GM12878 (cell line): ENCODE data around the gene SHISAL2B. TPM values are rescaled to one million over a fixed set of nuclear protein-coding genes. Genes with fewer than 3 reads are reported as not detected.
"Not testable (repeated sequence)": the region's sequence is repeated elsewhere in the genome, so short reads cannot be mapped to it uniquely, and the experiment has no call there.

Experiments
- ATAC-seq: fragments of 200-7000 bp; cut with Tn5 transposase; 3 replicates; pipeline ENCODE4 v1.9.1; 2020; ENCODE audit warnings: mild to moderate bottlenecking, moderate library complexity
- BruUV-seq: library from RNA; stranded (reverse); fragments of 400-500 nt; replicated peaks from 2 replicates; lab custom pipeline; 2021; lab: Mats Ljungman, UMichigan
- CTCF ChIA-PET: fragments of 300-600 bp; sonication (Branson Sonifier 250); formaldehyde crosslinking; extraction: SDS; loops from one replicate; lab custom pipeline; 2021; ENCODE audit warnings: inconsistent platforms; lab: Yijun Ruan, JAX
- POLR2A ChIA-PET: fragments of 350-600 bp; formaldehyde crosslinking; extraction: SDS; loops from one replicate; lab custom pipeline; 2021; ENCODE audit warnings: inconsistent platforms; lab: Charles Lee
- RAD21 ChIA-PET: fragments of 300-600 bp; sonication (Branson Sonifier 250); formaldehyde crosslinking; loops from one replicate; lab custom pipeline; 2023; ENCODE audit warnings: antibody characterized with exemption; ENCODE audit not compliant: unreplicated experiment; lab: Charles Lee
- SMC1A ChIA-PET: fragments of 300-600 bp; sonication (Branson Sonifier 250); formaldehyde crosslinking; loops from one replicate; lab custom pipeline; 2023; ENCODE audit not compliant: unreplicated experiment, uncharacterized antibody; lab: Charles Lee
- DNase-seq: peaks from one replicate; pipeline ENCODE4 v3.0.0-alpha.2; 2011; ENCODE audit warnings: low read depth, low spot score
- FAIRE-seq: peaks from 3 replicates; lab custom pipeline; 2011; peaks lifted over from hg19 to GRCh38; lab: Jason Lieb, UNC
- H2AFZ ChIP-seq: 2 replicates; pipeline ENCODE4 v1.6.0; 2011; ENCODE audit warnings: low read depth, low read length, control low read depth; ENCODE audit not compliant: control insufficient read depth
- H3K27ac ChIP-seq: 2 replicates; pipeline ENCODE4 v1.5.1; 2011; ENCODE audit warnings: control low read depth; ENCODE audit not compliant: control insufficient read depth, insufficient read depth
- H3K27me3 ChIP-seq, 2 experiments: replicated peaks in 1 of 2; 2 replicates each; pipeline versions ENCODE4 v1.6.0 to v1.6.1; 2011; ENCODE audit warnings: low read length in 1 of 2; ENCODE audit not compliant: control insufficient read depth in 2 of 2, insufficient read depth in 2 of 2
- H3K36me3 ChIP-seq, 2 experiments: 2 replicates each; pipeline ENCODE4 v1.5.1; 2011; ENCODE audit warnings: low read length in 1 of 2; ENCODE audit not compliant: control insufficient read depth in 2 of 2, insufficient read depth in 2 of 2
- H3K4me1 ChIP-seq: 2 replicates; pipeline ENCODE4 v1.6.1; 2011; ENCODE audit warnings: mild to moderate bottlenecking, low read length, moderate library complexity, mixed read lengths; ENCODE audit not compliant: control insufficient read depth, insufficient read depth
- H3K4me2 ChIP-seq: 2 replicates; pipeline ENCODE4 v1.6.0; 2011; ENCODE audit warnings: control low read depth; ENCODE audit not compliant: control insufficient read depth, insufficient read depth
- H3K4me3 ChIP-seq: fragments of 200-600 bp; sonication (generic); 2 replicates; pipeline ENCODE4 v1.5.1; 2016
- H3K79me2 ChIP-seq: 2 replicates; pipeline ENCODE4 v1.6.0; 2011; ENCODE audit warnings: low read length; ENCODE audit not compliant: control insufficient read depth, insufficient read depth
- H3K9ac ChIP-seq: 2 replicates; pipeline ENCODE4 v1.8.0; 2011; ENCODE audit warnings: low read length, control low read depth, mixed read lengths; ENCODE audit not compliant: control insufficient read depth, insufficient read depth
- H3K9me3 ChIP-seq: replicated peaks from 3 replicates; pipeline ENCODE4 v1.5.1; 2011; ENCODE audit warnings: mild to moderate bottlenecking, low read length; ENCODE audit not compliant: control insufficient read depth, insufficient read depth
- H4K20me1 ChIP-seq: 2 replicates; pipeline ENCODE4 v1.6.0; 2011; ENCODE audit not compliant: control insufficient read depth, insufficient read depth
- CBX5 ChIP-seq: sonication (generic); IDR thresholded peaks from 2 replicates; pipeline ENCODE4 v1.6.1; 2016; ENCODE audit warnings: low read depth, moderate library complexity, mild to moderate bottlenecking, inconsistent platforms
- FOS ChIP-seq: IDR thresholded peaks from 3 replicates; pipeline ENCODE4 v1.6.1; 2011; ENCODE audit warnings: borderline replicate concordance; ENCODE audit not compliant: insufficient read length; ENCODE audit errors: extremely low read depth
- FOXM1 ChIP-seq: IDR thresholded peaks from 2 replicates; pipeline ENCODE4 v1.6.1; 2012; ENCODE audit warnings: low read depth, mild to moderate bottlenecking, inconsistent platforms, low read length, moderate library complexity
- HDGF ChIP-seq: fragments of 450-650 bp; IDR thresholded peaks from 2 replicates; pipeline ENCODE4 v1.6.1; 2016; ENCODE audit warnings: antibody characterized with exemption
- IKZF1 ChIP-seq: fragments of 450-650 bp; conservative IDR thresholded peaks from 2 replicates; pipeline ENCODE4 v1.6.1; 2017; ENCODE audit warnings: antibody characterized with exemption, mild to moderate bottlenecking
- IRF4 ChIP-seq: IDR thresholded peaks from 2 replicates; pipeline ENCODE4 v1.6.1; 2011; ENCODE audit warnings: low read depth, low read length
- KLF5 ChIP-seq: fragments of 450-650 bp; IDR thresholded peaks from 2 replicates; pipeline ENCODE4 v1.6.1; 2014; ENCODE audit warnings: mild to moderate bottlenecking; ENCODE audit not compliant: partially characterized antibody
- MEF2B ChIP-seq: fragments of 450-650 bp; IDR thresholded peaks from 2 replicates; pipeline ENCODE4 v1.6.1; 2018; ENCODE audit warnings: mild to moderate bottlenecking, moderate library complexity; ENCODE audit not compliant: partially characterized antibody, poor library complexity, severe bottlenecking
- NFIC ChIP-seq: IDR thresholded peaks from 2 replicates; pipeline ENCODE4 v1.6.1; 2012; ENCODE audit warnings: low read depth, mild to moderate bottlenecking, inconsistent platforms, low read length, moderate library complexity
- RCOR1 ChIP-seq: conservative IDR thresholded peaks from 2 replicates; pipeline ENCODE4 v1.6.1; 2012; ENCODE audit warnings: low read depth, low read length, improper control_type of control experiment
- SMAD5 ChIP-seq: IDR thresholded peaks from 2 replicates; pipeline ENCODE4 v1.6.1; 2016; ENCODE audit warnings: antibody characterized with exemption, low read depth
- SREBF1 ChIP-seq: IDR thresholded peaks from 2 replicates; pipeline ENCODE4 v1.6.1; 2012; ENCODE audit warnings: mild to moderate bottlenecking, low read length
- SREBF2 ChIP-seq: IDR thresholded peaks from 2 replicates; pipeline ENCODE4 v1.6.1; 2012; ENCODE audit warnings: mild to moderate bottlenecking, low read length
- WGBS: methylation state at CpG from one replicate; pipeline ENCODE4 v1.1.6; 2016; ENCODE audit warnings: low lambda C conversion rate; ENCODE audit not compliant: insufficient replicate concordance, insufficient coverage; ENCODE audit errors: missing lambda C conversion rate; 5-methylcytosine and 5-hydroxymethylcytosine counted together
- in situ Hi-C: fragments of 300-500 bp; cut with MboI; formaldehyde crosslinking; loops from 9 replicates; pipeline ENCODE4 v1.14.3; 2018; ENCODE audit warnings: mixed read lengths
- intact Hi-C: fragments of 100-400 bp; cut with micrococcal nuclease; formaldehyde crosslinking; loops from one replicate; pipeline ENCODE4 v1.14.2; 2022; ENCODE audit not compliant: unreplicated experiment
- polyA plus RNA-seq, 11 experiments: library from polyadenylated mRNA; depleted of rRNA in 4 of 11; unstranded in 6 of 11; stranded (reverse) in 5 of 11; fragments of >200 nt; fragmentation: Nextera tagmentation in 4 of 11; fragmentation: Illumina TruSeq in 1 of 11; extraction: Ambion mirVana in 4 of 11; extraction: Trizol in 1 of 11; gene quantifications; 1 replicate in 1 of 11; 2 replicates in 10 of 11; pipeline versions ENCODE4 v1.2.1 to v1.2.3, GENCODE V29; 2011 to 2016; ENCODE audit warnings: inconsistent platforms in 2 of 11, missing spikeins in 2 of 11, low read depth in 1 of 11
- total RNA-seq, 4 experiments: library from RNA; depleted of rRNA in 3 of 4; stranded (reverse); fragments of >200 nt in 3 of 4; fragmentation: Illumina TruSeq in 1 of 4; extraction: Trizol in 1 of 4; gene quantifications; 2 replicates each; pipeline versions ENCODE4 v1.2.1 to v1.2.3, GENCODE V29; 2013 to 2021
- TF ChIP-seq, protein P1 (sequence below): fragments of 150-350 bp; IDR thresholded peaks from 2 replicates; pipeline ENCODE4 v1.6.1; 2014; ENCODE audit warnings: mild to moderate bottlenecking, low read depth, low read length
- TF ChIP-seq, protein P2 (sequence below): IDR thresholded peaks from 2 replicates; pipeline ENCODE4 v1.6.1; 2012; ENCODE audit warnings: low read depth, low read length, improper control_type of control experiment
- TF ChIP-seq, protein P3 (sequence below): fragments of 450-650 bp; IDR thresholded peaks from 2 replicates; pipeline ENCODE4 v1.6.1; 2017; ENCODE audit warnings: low read depth, mild to moderate bottlenecking, moderate library complexity

The SHISAL2B gene
- total and polyA plus RNA-seq, 10 of the 15 experiments (the other 5 are each of a cell fraction or from before 2014, with no cell fraction given) = not detected

DNA sequence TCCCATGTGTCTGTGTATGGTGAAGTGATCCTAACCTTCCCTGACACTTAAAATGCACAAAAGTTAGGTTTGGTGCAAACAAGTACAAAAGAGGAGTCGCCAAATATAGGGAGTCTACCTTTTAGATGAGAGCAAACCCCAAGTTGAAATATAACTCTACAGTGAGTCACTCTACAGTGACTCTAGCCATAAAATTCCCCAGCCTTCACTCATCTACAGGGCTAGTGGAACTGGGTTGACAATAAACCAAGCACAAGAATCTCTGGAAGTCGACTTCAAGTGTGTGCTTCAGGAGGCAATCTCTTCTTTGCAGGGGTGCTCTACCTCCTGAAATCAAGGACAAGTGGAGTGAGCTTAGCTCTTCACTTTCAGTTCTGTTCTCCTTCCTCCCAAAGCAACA, 3.3 kb downstream of the SHISAL2B start:
- FAIRE-seq (no peak), DNase-seq (no peak), ATAC-seq (no peak)
- POLR2A ChIA-PET = no interaction called here
- Histone ChIP-seq H3K9ac (no peak overlapping the region), H3K9me3 (no peaks in the 10 kb centered on the region; the same call in 2 of the 3 replicates), H3K79me2 (no peaks in the 10 kb centered on the region), H3K27me3 (peaks cover 7 to 8% of the 10 kb centered on the region in 2 experiments), H3K4me3 (no peak overlapping the region), H3K36me3 (no peaks in the 10 kb centered on the region), H3K4me2 (no peak overlapping the region), H3K27ac (no peak overlapping the region), H2AFZ (no peak overlapping the region), H3K4me1 (no peaks in the 10 kb centered on the region), H4K20me1 (no peaks in the 10 kb centered on the region)
- CTCF ChIA-PET = interaction anchor here (1.0 kb wide), 1 partner anchor 58 kb away, joined by 4 read pairs; no protein-coding TSS in a partner anchor
- WGBS = 6% methylated on average over 2 of the region's 2 CpGs
- SMC1A ChIA-PET = no interaction called here
- in situ Hi-C loops = no loop called here
- intact Hi-C loops = no loop called here
- RAD21 ChIA-PET = no interaction called here
- no TSS peak for BruUV-seq
- TF ChIP-seq IRF4 (no peak), KLF5 (no peak), FOXM1 (no peak), SREBF2 (no peak), SREBF1 (no peak), SMAD5 (no peak), NFIC (no peak), MEF2B (no peak), FOS (no peak), RCOR1 (no peak), HDGF (no peak), IKZF1 (no peak), CBX5 (no peak)
- TF ChIP-seq, protein P1, sequence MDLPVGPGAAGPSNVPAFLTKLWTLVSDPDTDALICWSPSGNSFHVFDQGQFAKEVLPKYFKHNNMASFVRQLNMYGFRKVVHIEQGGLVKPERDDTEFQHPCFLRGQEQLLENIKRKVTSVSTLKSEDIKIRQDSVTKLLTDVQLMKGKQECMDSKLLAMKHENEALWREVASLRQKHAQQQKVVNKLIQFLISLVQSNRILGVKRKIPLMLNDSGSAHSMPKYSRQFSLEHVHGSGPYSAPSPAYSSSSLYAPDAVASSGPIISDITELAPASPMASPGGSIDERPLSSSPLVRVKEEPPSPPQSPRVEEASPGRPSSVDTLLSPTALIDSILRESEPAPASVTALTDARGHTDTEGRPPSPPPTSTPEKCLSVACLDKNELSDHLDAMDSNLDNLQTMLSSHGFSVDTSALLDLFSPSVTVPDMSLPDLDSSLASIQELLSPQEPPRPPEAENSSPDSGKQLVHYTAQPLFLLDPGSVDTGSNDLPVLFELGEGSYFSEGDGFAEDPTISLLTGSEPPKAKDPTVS = no peak
- TF ChIP-seq, protein P2, sequence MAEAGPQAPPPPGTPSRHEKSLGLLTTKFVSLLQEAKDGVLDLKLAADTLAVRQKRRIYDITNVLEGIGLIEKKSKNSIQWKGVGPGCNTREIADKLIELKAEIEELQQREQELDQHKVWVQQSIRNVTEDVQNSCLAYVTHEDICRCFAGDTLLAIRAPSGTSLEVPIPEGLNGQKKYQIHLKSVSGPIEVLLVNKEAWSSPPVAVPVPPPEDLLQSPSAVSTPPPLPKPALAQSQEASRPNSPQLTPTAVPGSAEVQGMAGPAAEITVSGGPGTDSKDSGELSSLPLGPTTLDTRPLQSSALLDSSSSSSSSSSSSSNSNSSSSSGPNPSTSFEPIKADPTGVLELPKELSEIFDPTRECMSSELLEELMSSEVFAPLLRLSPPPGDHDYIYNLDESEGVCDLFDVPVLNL = no peak
- TF ChIP-seq, protein P3, sequence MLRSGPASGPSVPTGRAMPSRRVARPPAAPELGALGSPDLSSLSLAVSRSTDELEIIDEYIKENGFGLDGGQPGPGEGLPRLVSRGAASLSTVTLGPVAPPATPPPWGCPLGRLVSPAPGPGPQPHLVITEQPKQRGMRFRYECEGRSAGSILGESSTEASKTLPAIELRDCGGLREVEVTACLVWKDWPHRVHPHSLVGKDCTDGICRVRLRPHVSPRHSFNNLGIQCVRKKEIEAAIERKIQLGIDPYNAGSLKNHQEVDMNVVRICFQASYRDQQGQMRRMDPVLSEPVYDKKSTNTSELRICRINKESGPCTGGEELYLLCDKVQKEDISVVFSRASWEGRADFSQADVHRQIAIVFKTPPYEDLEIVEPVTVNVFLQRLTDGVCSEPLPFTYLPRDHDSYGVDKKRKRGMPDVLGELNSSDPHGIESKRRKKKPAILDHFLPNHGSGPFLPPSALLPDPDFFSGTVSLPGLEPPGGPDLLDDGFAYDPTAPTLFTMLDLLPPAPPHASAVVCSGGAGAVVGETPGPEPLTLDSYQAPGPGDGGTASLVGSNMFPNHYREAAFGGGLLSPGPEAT = no peak

DNA sequence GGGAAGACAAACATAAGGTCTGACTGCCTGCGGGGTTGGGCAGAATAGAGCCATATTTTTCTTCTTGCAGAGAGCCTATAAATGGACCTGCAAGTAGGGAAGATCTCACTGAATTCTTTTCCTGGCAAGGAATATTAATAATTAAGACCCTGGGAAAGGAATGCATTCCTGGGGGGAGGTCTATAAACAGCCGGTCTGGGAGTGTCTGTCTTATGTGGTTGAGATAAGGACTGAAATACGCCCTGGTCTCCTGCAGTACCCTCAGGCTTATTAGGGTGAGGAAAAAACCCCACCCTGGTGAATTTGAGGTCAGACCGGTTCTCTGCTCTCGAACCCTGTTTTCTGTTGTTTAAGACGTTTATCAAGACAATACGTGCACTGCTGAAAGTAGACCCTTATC, 6.1 kb downstream of the SHISAL2B start:
- SMC1A ChIA-PET, H3K4me3 ChIP-seq, H3K79me2 ChIP-seq, in situ Hi-C loops, H3K27ac ChIP-seq, H4K20me1 ChIP-seq, DNase-seq, RAD21 ChIA-PET, POLR2A ChIA-PET, H3K9me3 ChIP-seq, H3K4me2 ChIP-seq, H3K36me3 ChIP-seq, H3K4me1 ChIP-seq, intact Hi-C loops, ATAC-seq, CTCF ChIA-PET, H3K9ac ChIP-seq, BruUV-seq, FAIRE-seq, H3K27me3 ChIP-seq, H2AFZ ChIP-seq: not testable (repeated sequence)
- 80% methylated on average over 7 of the region's 7 CpGs for WGBS
